HG02840 (cell line): Measurements from ENCODE around the gene BIRC3.
A peak's percentile ranks its signal among the peaks of the same experiment; 100 is the strongest.
"Not testable (repeated sequence)": the region's sequence is repeated elsewhere in the genome, so short reads cannot be mapped to it uniquely, and the experiment has no call there.

Source experiments
- ATAC-seq: cut with Tn5 transposase; IDR thresholded peaks from one replicate; pipeline ENCODE4 v1.9.1; 2021; ENCODE audit warnings: mild to moderate bottlenecking, moderate library complexity, moderate number of reproducible peaks; ENCODE audit not compliant: unreplicated experiment, low FRiP score

BIRC3 gene

GRCh38 chr11:102364991-102365390 is 47.7 kb downstream of the BIRC3 start:
- ATAC-seq = no peak

- ATAC-seq = no peak
Observed at GRCh38 chr11:102367364-102367763, 50.1 kb downstream of the BIRC3 start.

- ATAC-seq = peak; percentile 100
Observed at GRCh38 chr11:102368472-102368871, 51.2 kb downstream of the BIRC3 start.

GRCh38 chr11:102374633-102375424 is 57.5 kb downstream of the BIRC3 start:
- not testable (repeated sequence) for ATAC-seq

GRCh38 chr11:102375720-102376399 is 58.6 kb downstream of the BIRC3 start:
- ATAC-seq = no peak

- no peak for ATAC-seq
Observed at GRCh38 chr11:102377891-102378290, 60.6 kb downstream of the BIRC3 start.

- ATAC-seq = no peak
Observed at GRCh38 chr11:102378818-102379217, 61.5 kb downstream of the BIRC3 start.

- no peak for ATAC-seq
Observed at GRCh38 chr11:102382384-102382783, 65.1 kb downstream of the BIRC3 start.

GRCh38 chr11:102383839-102384238 is 66.6 kb downstream of the BIRC3 start:
- no peak for ATAC-seq

- no peak for ATAC-seq
Observed at GRCh38 chr11:102384419-102385079, 67.3 kb downstream of the BIRC3 start.

GRCh38 chr11:102385085-102386007 is 68.1 kb downstream of the BIRC3 start:
- ATAC-seq = no peak

GRCh38 chr11:102386136-102386734 is 69.0 kb downstream of the BIRC3 start:
- no peak for ATAC-seq

GRCh38 chr11:102387043-102387781 is 69.9 kb downstream of the BIRC3 start:
- ATAC-seq = no peak
